GM12878 (cell line): Measurements from ENCODE around the gene CDCA7. TPM values are rescaled to one million over a fixed set of nuclear protein-coding genes. Genes with fewer than 3 reads are reported as not detected.

ENCODE experiments used
- ATAC-seq: fragments of 200-7000 bp; cut with Tn5 transposase; 3 replicates; pipeline ENCODE4 v1.9.1; 2020; ENCODE audit warnings: mild to moderate bottlenecking, moderate library complexity
- BruUV-seq: library from RNA; stranded (reverse); fragments of 400-500 nt; replicated peaks from 2 replicates; lab custom pipeline; 2021; lab: Mats Ljungman, UMichigan
- CTCF ChIA-PET: fragments of 300-600 bp; sonication (Branson Sonifier 250); formaldehyde crosslinking; extraction: SDS; loops from one replicate; lab custom pipeline; 2021; ENCODE audit warnings: inconsistent platforms; lab: Yijun Ruan, JAX
- POLR2A ChIA-PET: fragments of 350-600 bp; formaldehyde crosslinking; extraction: SDS; loops from one replicate; lab custom pipeline; 2021; ENCODE audit warnings: inconsistent platforms; lab: Charles Lee
- RAD21 ChIA-PET: fragments of 300-600 bp; sonication (Branson Sonifier 250); formaldehyde crosslinking; loops from one replicate; lab custom pipeline; 2023; ENCODE audit warnings: antibody characterized with exemption; ENCODE audit not compliant: unreplicated experiment; lab: Charles Lee
- SMC1A ChIA-PET: fragments of 300-600 bp; sonication (Branson Sonifier 250); formaldehyde crosslinking; loops from one replicate; lab custom pipeline; 2023; ENCODE audit not compliant: unreplicated experiment, uncharacterized antibody; lab: Charles Lee
- DNase-seq: peaks from one replicate; pipeline ENCODE4 v3.0.0-alpha.2; 2011; ENCODE audit warnings: low read depth, low spot score
- FAIRE-seq: peaks from 3 replicates; lab custom pipeline; 2011; peaks lifted over from hg19 to GRCh38; lab: Jason Lieb, UNC
- H2AFZ ChIP-seq: 2 replicates; pipeline ENCODE4 v1.6.0; 2011; ENCODE audit warnings: low read depth, low read length, control low read depth; ENCODE audit not compliant: control insufficient read depth
- H3K27ac ChIP-seq: 2 replicates; pipeline ENCODE4 v1.5.1; 2011; ENCODE audit warnings: control low read depth; ENCODE audit not compliant: control insufficient read depth, insufficient read depth
- H3K27me3 ChIP-seq, 2 experiments: replicated peaks in 1 of 2; 2 replicates each; pipeline versions ENCODE4 v1.6.0 to v1.6.1; 2011; ENCODE audit warnings: low read length in 1 of 2; ENCODE audit not compliant: control insufficient read depth in 2 of 2, insufficient read depth in 2 of 2
- H3K36me3 ChIP-seq, 2 experiments: 2 replicates each; pipeline ENCODE4 v1.5.1; 2011; ENCODE audit warnings: low read length in 1 of 2; ENCODE audit not compliant: control insufficient read depth in 2 of 2, insufficient read depth in 2 of 2
- H3K4me1 ChIP-seq: 2 replicates; pipeline ENCODE4 v1.6.1; 2011; ENCODE audit warnings: mild to moderate bottlenecking, low read length, moderate library complexity, mixed read lengths; ENCODE audit not compliant: control insufficient read depth, insufficient read depth
- H3K4me2 ChIP-seq: 2 replicates; pipeline ENCODE4 v1.6.0; 2011; ENCODE audit warnings: control low read depth; ENCODE audit not compliant: control insufficient read depth, insufficient read depth
- H3K4me3 ChIP-seq: fragments of 200-600 bp; sonication (generic); 2 replicates; pipeline ENCODE4 v1.5.1; 2016
- H3K79me2 ChIP-seq: 2 replicates; pipeline ENCODE4 v1.6.0; 2011; ENCODE audit warnings: low read length; ENCODE audit not compliant: control insufficient read depth, insufficient read depth
- H3K9ac ChIP-seq: 2 replicates; pipeline ENCODE4 v1.8.0; 2011; ENCODE audit warnings: low read length, control low read depth, mixed read lengths; ENCODE audit not compliant: control insufficient read depth, insufficient read depth
- H3K9me3 ChIP-seq: replicated peaks from 3 replicates; pipeline ENCODE4 v1.5.1; 2011; ENCODE audit warnings: mild to moderate bottlenecking, low read length; ENCODE audit not compliant: control insufficient read depth, insufficient read depth
- H4K20me1 ChIP-seq: 2 replicates; pipeline ENCODE4 v1.6.0; 2011; ENCODE audit not compliant: control insufficient read depth, insufficient read depth
- FOXM1 ChIP-seq: IDR thresholded peaks from 2 replicates; pipeline ENCODE4 v1.6.1; 2012; ENCODE audit warnings: low read depth, mild to moderate bottlenecking, inconsistent platforms, low read length, moderate library complexity
- GABPA ChIP-seq: IDR thresholded peaks from 2 replicates; pipeline ENCODE4 v1.6.1; 2014; ENCODE audit warnings: antibody characterized with exemption, low read depth, mild to moderate bottlenecking, inconsistent platforms
- GATAD2B ChIP-seq: fragments of 450-650 bp; conservative IDR thresholded peaks from 2 replicates; pipeline ENCODE4 v1.6.1; 2017; ENCODE audit warnings: low read depth, mild to moderate bottlenecking, moderate library complexity
- JUNB ChIP-seq: IDR thresholded peaks from 2 replicates; pipeline ENCODE4 v1.6.1; 2016; ENCODE audit warnings: antibody characterized with exemption, mild to moderate bottlenecking
- KDM1A ChIP-seq: fragments of 200-600 bp; sonication (generic); IDR thresholded peaks from 2 replicates; pipeline ENCODE4 v1.6.1; 2016; ENCODE audit warnings: borderline replicate concordance
- MEF2A ChIP-seq: IDR thresholded peaks from 2 replicates; pipeline ENCODE4 v1.6.1; 2011; ENCODE audit warnings: low read depth, mild to moderate bottlenecking, low read length, moderate library complexity; ENCODE audit not compliant: insufficient read depth
- MEF2B ChIP-seq: fragments of 450-650 bp; IDR thresholded peaks from 2 replicates; pipeline ENCODE4 v1.6.1; 2018; ENCODE audit warnings: mild to moderate bottlenecking, moderate library complexity; ENCODE audit not compliant: partially characterized antibody, poor library complexity, severe bottlenecking
- MTA3 ChIP-seq: IDR thresholded peaks from 2 replicates; pipeline ENCODE4 v1.6.1; 2012; ENCODE audit warnings: low read length, inconsistent platforms, borderline replicate concordance
- NR2C1 ChIP-seq: fragments of 450-650 bp; IDR thresholded peaks from 2 replicates; pipeline ENCODE4 v1.6.1; 2017; ENCODE audit warnings: antibody characterized with exemption, mild to moderate bottlenecking, moderate library complexity
- RBBP5 ChIP-seq: fragments of 200-600 bp; sonication (generic); conservative IDR thresholded peaks from 2 replicates; pipeline ENCODE4 v1.6.1; 2016
- TCF12 ChIP-seq: IDR thresholded peaks from 2 replicates; pipeline ENCODE4 v1.6.1; 2011; ENCODE audit warnings: low read depth, mild to moderate bottlenecking, low read length
- ZNF207 ChIP-seq: fragments of 450-650 bp; IDR thresholded peaks from 2 replicates; pipeline ENCODE4 v1.6.1; 2014; ENCODE audit warnings: antibody characterized with exemption, mild to moderate bottlenecking, borderline replicate concordance
- ZSCAN29 ChIP-seq: fragments of 450-650 bp; IDR thresholded peaks from 2 replicates; pipeline ENCODE4 v1.6.1; 2017; ENCODE audit warnings: mild to moderate bottlenecking, moderate library complexity
- WGBS: methylation state at CpG from one replicate; pipeline ENCODE4 v1.1.6; 2016; ENCODE audit warnings: low lambda C conversion rate; ENCODE audit not compliant: insufficient replicate concordance, insufficient coverage; ENCODE audit errors: missing lambda C conversion rate; 5-methylcytosine and 5-hydroxymethylcytosine counted together
- in situ Hi-C: fragments of 300-500 bp; cut with MboI; formaldehyde crosslinking; loops from 9 replicates; pipeline ENCODE4 v1.14.3; 2018; ENCODE audit warnings: mixed read lengths
- intact Hi-C: fragments of 100-400 bp; cut with micrococcal nuclease; formaldehyde crosslinking; loops from one replicate; pipeline ENCODE4 v1.14.2; 2022; ENCODE audit not compliant: unreplicated experiment
- polyA plus RNA-seq, 11 experiments: library from polyadenylated mRNA; depleted of rRNA in 4 of 11; unstranded in 6 of 11; stranded (reverse) in 5 of 11; fragments of >200 nt; fragmentation: Nextera tagmentation in 4 of 11; fragmentation: Illumina TruSeq in 1 of 11; extraction: Ambion mirVana in 4 of 11; extraction: Trizol in 1 of 11; gene quantifications; 1 replicate in 1 of 11; 2 replicates in 10 of 11; pipeline versions ENCODE4 v1.2.1 to v1.2.3, GENCODE V29; 2011 to 2016; ENCODE audit warnings: inconsistent platforms in 2 of 11, missing spikeins in 2 of 11, low read depth in 1 of 11
- total RNA-seq, 4 experiments: library from RNA; depleted of rRNA in 3 of 4; stranded (reverse); fragments of >200 nt in 3 of 4; fragmentation: Illumina TruSeq in 1 of 4; extraction: Trizol in 1 of 4; gene quantifications; 2 replicates each; pipeline versions ENCODE4 v1.2.1 to v1.2.3, GENCODE V29; 2013 to 2021
- TF ChIP-seq, protein P1 (sequence below): IDR thresholded peaks from 2 replicates; pipeline ENCODE4 v1.6.1; 2011; ENCODE audit warnings: low read depth, low read length, improper control_type of control experiment, borderline replicate concordance
- TF ChIP-seq, protein P2 (sequence below): fragments of 450-650 bp; formaldehyde crosslinking; IDR thresholded peaks from 2 replicates; pipeline ENCODE4 v1.4.0; 2020; ENCODE audit warnings: mild to moderate bottlenecking, moderate library complexity
- TF ChIP-seq, protein P3 (sequence below): fragments of 450-650 bp; IDR thresholded peaks from 2 replicates; pipeline ENCODE4 v1.6.1; 2016; ENCODE audit warnings: mild to moderate bottlenecking

The CDCA7 gene
- total and polyA plus RNA-seq, 10 of the 15 experiments (the other 5 are each of a cell fraction or from before 2014, with no cell fraction given): 23.5 to 71.3 (median 40.8) TPM

DNA sequence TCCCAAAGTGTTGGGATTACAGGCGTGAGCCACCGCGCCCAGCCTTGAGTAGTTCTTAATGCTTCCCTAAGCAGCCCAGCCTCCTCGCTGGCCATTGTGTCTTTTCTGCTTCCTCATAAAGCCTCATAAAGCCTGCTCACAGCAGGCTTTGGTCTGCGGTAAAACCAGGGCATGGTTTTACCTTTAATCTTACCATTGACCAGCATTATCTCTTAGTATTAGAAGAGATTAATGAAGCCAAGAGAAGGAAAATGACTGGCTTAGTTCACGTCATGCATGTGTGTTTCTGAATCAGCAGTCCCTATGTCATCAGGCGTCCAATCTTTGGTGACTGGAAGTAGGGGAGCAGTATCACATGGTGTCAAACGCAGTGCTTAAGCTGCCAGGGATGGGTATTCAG, 14.9 kb upstream of the CDCA7 start (continued):
- TF ChIP-seq JUNB (no peak), MEF2B (no peak), ZNF207 (no peak), FOXM1 (no peak)

DNA sequence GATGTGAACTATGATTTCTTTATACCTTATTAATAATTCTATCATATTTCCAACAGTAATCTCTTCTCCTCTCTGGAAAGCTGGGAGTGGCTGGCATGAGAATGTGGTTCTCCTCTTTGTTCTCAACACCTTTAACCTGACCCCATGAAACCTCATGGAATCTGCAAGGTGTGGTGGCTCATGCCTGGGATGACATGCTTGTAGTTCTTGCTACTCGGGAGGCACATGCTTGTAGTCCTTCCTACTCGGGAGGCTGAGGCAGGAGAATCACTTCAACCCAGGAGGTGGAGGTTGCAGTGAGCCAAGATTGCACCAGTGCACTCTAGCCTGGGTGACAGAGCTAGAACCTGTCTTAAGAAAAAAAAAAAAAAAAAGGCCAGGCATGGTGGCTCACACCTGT, 10.8 kb upstream of the CDCA7 start:
- no peaks in the 10 kb centered on the region for H3K79me2 ChIP-seq
- BruUV-seq: no TSS peak
- 89% methylated on average over 2 of the region's 2 CpGs for WGBS
- H3K9me3 ChIP-seq: peaks cover 5% of the 10 kb centered on the region
- no peak overlapping the region for H3K9ac ChIP-seq
- DNase-seq (no peak), FAIRE-seq (no peak), ATAC-seq (no peak)
- peaks cover 6% of the 10 kb centered on the region; the same call in 1 of the 2 replicates for H3K4me1 ChIP-seq
- ChIA-PET SMC1A (no interaction called here), POLR2A (no interaction called here), CTCF (no interaction called here), RAD21 (interaction anchor here (0.7 kb wide), 1 partner anchor 54 kb away, joined by 3 read pairs; no protein-coding TSS in a partner anchor)
- H3K4me2 ChIP-seq: no peak overlapping the region
- H3K27ac ChIP-seq: no peak overlapping the region
- intact Hi-C loops (no loop called here), in situ Hi-C loops (no loop called here)
- no peak overlapping the region for H3K4me3 ChIP-seq
- H3K27me3 ChIP-seq: no peaks in the 10 kb centered on the region
- no peaks in the 10 kb centered on the region for H3K36me3 ChIP-seq
- H4K20me1 ChIP-seq: no peaks in the 10 kb centered on the region
- H2AFZ ChIP-seq: no peak overlapping the region
- TF ChIP-seq GATAD2B (no peak), MTA3 (no peak), GABPA (no peak), TCF12 (no peak), ZSCAN29 (no peak), RBBP5 (no peak), KDM1A (no peak), NR2C1 (no peak), MEF2A (no peak)
- TF ChIP-seq, protein P1, sequence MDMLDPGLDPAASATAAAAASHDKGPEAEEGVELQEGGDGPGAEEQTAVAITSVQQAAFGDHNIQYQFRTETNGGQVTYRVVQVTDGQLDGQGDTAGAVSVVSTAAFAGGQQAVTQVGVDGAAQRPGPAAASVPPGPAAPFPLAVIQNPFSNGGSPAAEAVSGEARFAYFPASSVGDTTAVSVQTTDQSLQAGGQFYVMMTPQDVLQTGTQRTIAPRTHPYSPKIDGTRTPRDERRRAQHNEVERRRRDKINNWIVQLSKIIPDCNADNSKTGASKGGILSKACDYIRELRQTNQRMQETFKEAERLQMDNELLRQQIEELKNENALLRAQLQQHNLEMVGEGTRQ: no peak
- TF ChIP-seq, protein P2, sequence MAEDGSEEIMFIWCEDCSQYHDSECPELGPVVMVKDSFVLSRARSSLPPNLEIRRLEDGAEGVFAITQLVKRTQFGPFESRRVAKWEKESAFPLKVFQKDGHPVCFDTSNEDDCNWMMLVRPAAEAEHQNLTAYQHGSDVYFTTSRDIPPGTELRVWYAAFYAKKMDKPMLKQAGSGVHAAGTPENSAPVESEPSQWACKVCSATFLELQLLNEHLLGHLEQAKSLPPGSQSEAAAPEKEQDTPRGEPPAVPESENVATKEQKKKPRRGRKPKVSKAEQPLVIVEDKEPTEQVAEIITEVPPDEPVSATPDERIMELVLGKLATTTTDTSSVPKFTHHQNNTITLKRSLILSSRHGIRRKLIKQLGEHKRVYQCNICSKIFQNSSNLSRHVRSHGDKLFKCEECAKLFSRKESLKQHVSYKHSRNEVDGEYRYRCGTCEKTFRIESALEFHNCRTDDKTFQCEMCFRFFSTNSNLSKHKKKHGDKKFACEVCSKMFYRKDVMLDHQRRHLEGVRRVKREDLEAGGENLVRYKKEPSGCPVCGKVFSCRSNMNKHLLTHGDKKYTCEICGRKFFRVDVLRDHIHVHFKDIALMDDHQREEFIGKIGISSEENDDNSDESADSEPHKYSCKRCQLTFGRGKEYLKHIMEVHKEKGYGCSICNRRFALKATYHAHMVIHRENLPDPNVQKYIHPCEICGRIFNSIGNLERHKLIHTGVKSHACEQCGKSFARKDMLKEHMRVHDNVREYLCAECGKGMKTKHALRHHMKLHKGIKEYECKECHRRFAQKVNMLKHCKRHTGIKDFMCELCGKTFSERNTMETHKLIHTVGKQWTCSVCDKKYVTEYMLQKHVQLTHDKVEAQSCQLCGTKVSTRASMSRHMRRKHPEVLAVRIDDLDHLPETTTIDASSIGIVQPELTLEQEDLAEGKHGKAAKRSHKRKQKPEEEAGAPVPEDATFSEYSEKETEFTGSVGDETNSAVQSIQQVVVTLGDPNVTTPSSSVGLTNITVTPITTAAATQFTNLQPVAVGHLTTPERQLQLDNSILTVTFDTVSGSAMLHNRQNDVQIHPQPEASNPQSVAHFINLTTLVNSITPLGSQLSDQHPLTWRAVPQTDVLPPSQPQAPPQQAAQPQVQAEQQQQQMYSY (CRISPR knock-in tag): no peak
- TF ChIP-seq, protein P3, sequence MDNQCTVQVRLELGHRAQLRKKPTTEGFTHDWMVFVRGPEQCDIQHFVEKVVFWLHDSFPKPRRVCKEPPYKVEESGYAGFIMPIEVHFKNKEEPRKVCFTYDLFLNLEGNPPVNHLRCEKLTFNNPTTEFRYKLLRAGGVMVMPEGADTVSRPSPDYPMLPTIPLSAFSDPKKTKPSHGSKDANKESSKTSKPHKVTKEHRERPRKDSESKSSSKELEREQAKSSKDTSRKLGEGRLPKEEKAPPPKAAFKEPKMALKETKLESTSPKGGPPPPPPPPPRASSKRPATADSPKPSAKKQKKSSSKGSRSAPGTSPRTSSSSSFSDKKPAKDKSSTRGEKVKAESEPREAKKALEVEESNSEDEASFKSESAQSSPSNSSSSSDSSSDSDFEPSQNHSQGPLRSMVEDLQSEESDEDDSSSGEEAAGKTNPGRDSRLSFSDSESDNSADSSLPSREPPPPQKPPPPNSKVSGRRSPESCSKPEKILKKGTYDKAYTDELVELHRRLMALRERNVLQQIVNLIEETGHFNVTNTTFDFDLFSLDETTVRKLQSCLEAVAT: no peak
